K562 (cell line): ENCODE measurements around the gene PRPSAP1. TPM values are rescaled to one million over a fixed set of nuclear protein-coding genes. Genes with fewer than 3 reads are reported as not detected.

Experiments
- ATAC-seq: fragments of 200-7000 bp; cut with Tn5 transposase; 3 replicates; pipeline ENCODE4 v1.9.1; 2020; ENCODE audit warnings: moderate library complexity
- BruUV-seq: library from RNA; stranded (reverse); fragments of 400-500 nt; replicated peaks from 2 replicates; lab custom pipeline; 2021; lab: Mats Ljungman, UMichigan
- CTCF ChIA-PET: fragments of 300-600 bp; formaldehyde crosslinking; extraction: SDS; loops from one replicate; lab custom pipeline; 2021; ENCODE audit warnings: low intra/inter-chr PET ratio; lab: Yijun Ruan, JAX
- POLR2A ChIA-PET: fragments of 300-600, 350-650 bp; sonication (Branson Sonifier 250); formaldehyde crosslinking; extraction: SDS; loops from one replicate; lab custom pipeline; 2021; ENCODE audit warnings: antibody characterized with exemption, inconsistent platforms; lab: Yijun Ruan, JAX
- DNase-seq, 4 experiments: peaks; one replicate each; pipeline versions ENCODE4 v3.0.0 to v3.0.0-alpha.2; 2011 to 2018; ENCODE audit warnings: low spot score in 3 of 4, mixed read lengths in 3 of 4; ENCODE audit errors: extremely low read depth in 1 of 4
- FAIRE-seq: peaks from 2 replicates; lab custom pipeline; 2011; peaks lifted over from hg19 to GRCh38; lab: Jason Lieb, UNC
- H2AFZ ChIP-seq: 2 replicates; pipeline ENCODE4 v1.6.0; 2011; ENCODE audit warnings: low read depth, low read length, control low read depth, inconsistent platforms
- H3K27ac ChIP-seq: fragments of 200-600 bp; 3 replicates; pipeline ENCODE4 v1.8.0; 2011; ENCODE audit warnings: low read depth, mild to moderate bottlenecking, control low read depth, inconsistent platforms, low read length, moderate library complexity, mixed read lengths; ENCODE audit errors: extremely low read depth
- H3K27me3 ChIP-seq, 2 experiments: fragments of 300-600 bp in 1 of 2; 2 replicates in 1 of 2; 3 replicates in 1 of 2; pipeline versions ENCODE4 v1.6.0 to v1.8.0; 2011; ENCODE audit warnings: inconsistent platforms in 2 of 2, low read length in 2 of 2, mild to moderate bottlenecking in 1 of 2, mixed read lengths in 1 of 2, moderate library complexity in 1 of 2; ENCODE audit not compliant: control insufficient read depth in 2 of 2, insufficient read depth in 2 of 2
- H3K36me3 ChIP-seq: fragments of 300-600 bp; 3 replicates; pipeline ENCODE4 v1.8.0; 2011; ENCODE audit warnings: mild to moderate bottlenecking, low read length, inconsistent platforms; ENCODE audit not compliant: control insufficient read depth, insufficient read depth
- H3K4me1 ChIP-seq, 2 experiments: fragments of 200-600 bp in 1 of 2; replicated peaks in 1 of 2; 2 replicates in 1 of 2; 3 replicates in 1 of 2; pipeline versions ENCODE4 v1.5.1 to v1.8.0; 2011; ENCODE audit warnings: inconsistent platforms in 2 of 2, low read length in 2 of 2, mild to moderate bottlenecking in 1 of 2, mixed read lengths in 1 of 2, moderate library complexity in 1 of 2; ENCODE audit not compliant: control insufficient read depth in 2 of 2, insufficient read depth in 2 of 2
- H3K4me2 ChIP-seq: 2 replicates; pipeline ENCODE4 v1.6.1; 2011; ENCODE audit warnings: low read length, control low read depth, inconsistent platforms, mixed read lengths; ENCODE audit not compliant: insufficient read depth
- H3K4me3 ChIP-seq: fragments of 200-600 bp; sonication (generic), shearing (Covaris generic); 2 replicates; pipeline ENCODE4 v1.5.1; 2016; ENCODE audit warnings: control low read depth, inconsistent platforms
- H3K79me2 ChIP-seq: fragments of 200-600 bp; 3 replicates; pipeline ENCODE4 v1.8.0; 2011; ENCODE audit warnings: low read length, inconsistent platforms; ENCODE audit not compliant: control insufficient read depth, insufficient read depth
- H3K9ac ChIP-seq, 2 experiments: 2 replicates each; pipeline versions ENCODE4 v1.6.0 to v1.6.1; 2011; ENCODE audit warnings: low read depth in 2 of 2, low read length in 2 of 2, control low read depth in 1 of 2, inconsistent platforms in 1 of 2, mild to moderate bottlenecking in 1 of 2, mixed read lengths in 1 of 2; ENCODE audit not compliant: insufficient read depth in 1 of 2
- H3K9me1 ChIP-seq: one replicate; pipeline ENCODE4 v1.6.0; 2011; ENCODE audit warnings: inconsistent platforms, mild to moderate bottlenecking, low read length, moderate library complexity; ENCODE audit not compliant: control insufficient read depth, insufficient read depth
- H3K9me3 ChIP-seq: replicated peaks from 2 replicates; pipeline ENCODE4 v1.5.1; 2011; ENCODE audit warnings: low read depth, low read length, inconsistent platforms; ENCODE audit not compliant: control insufficient read depth, insufficient read depth
- H4K20me1 ChIP-seq: replicated peaks from 2 replicates; pipeline ENCODE4 v1.6.1; 2011; ENCODE audit warnings: low read length, inconsistent platforms, mixed read lengths; ENCODE audit not compliant: control insufficient read depth, insufficient read depth
- CHD2 ChIP-seq: IDR thresholded peaks from 2 replicates; pipeline ENCODE4 v1.6.1; 2011; ENCODE audit warnings: low read depth, low read length
- ERF ChIP-seq: fragments of 450-650 bp; formaldehyde crosslinking; IDR thresholded peaks from 2 replicates; pipeline ENCODE4 v1.4.0; 2020; ENCODE audit warnings: mild to moderate bottlenecking, mixed read lengths
- MEF2D ChIP-seq: conservative IDR thresholded peaks from 2 replicates; pipeline ENCODE4 v1.6.1; 2016; ENCODE audit warnings: low read depth, missing genetic modification characterization, missing compliant biosample characterization
- PHB ChIP-seq: fragments of 250-450 bp; sonication (Bioruptor Pico); IDR thresholded peaks from 2 replicates; pipeline ENCODE4 v1.5.0; 2021
- RBM14 ChIP-seq: fragments of 200-400 bp; formaldehyde crosslinking; IDR thresholded peaks from 2 replicates; pipeline ENCODE4 v1.6.1; 2018; ENCODE audit warnings: low read depth, mild to moderate bottlenecking, low read length, moderate library complexity, borderline replicate concordance; ENCODE audit not compliant: insufficient read depth
- SMAD4 ChIP-seq: fragments of 250-450 bp; sonication (Bioruptor Pico); conservative IDR thresholded peaks from 2 replicates; pipeline ENCODE4 v1.8.0; 2021; ENCODE audit warnings: inconsistent platforms, mild to moderate bottlenecking, moderate library complexity
- TARDBP ChIP-seq: fragments of 450-650 bp; IDR thresholded peaks from 2 replicates; pipeline ENCODE4 v1.6.1; 2016
- TSC22D4 ChIP-seq: fragments of 450-650 bp; IDR thresholded peaks from 2 replicates; pipeline ENCODE4 v1.6.1; 2016; ENCODE audit warnings: missing genetic modification characterization, missing biosample characterization, control low read depth
- ZNF174 ChIP-seq: fragments of 250-450 bp; sonication (Bioruptor Pico); IDR thresholded peaks from 2 replicates; pipeline ENCODE4 v1.4.0; 2020; ENCODE audit warnings: mild to moderate bottlenecking
- ZNF3 ChIP-seq: fragments of 250-450 bp; sonication (Bioruptor Pico); IDR thresholded peaks from 2 replicates; pipeline ENCODE4 v1.5.0; 2021; ENCODE audit warnings: mild to moderate bottlenecking, moderate library complexity
- ZNF780A ChIP-seq: fragments of 250-450 bp; sonication (Bioruptor Pico); IDR thresholded peaks from 2 replicates; pipeline ENCODE4 v1.5.0; 2021; ENCODE audit warnings: mild to moderate bottlenecking
- ZSCAN29 ChIP-seq: fragments of 450-650 bp; IDR thresholded peaks from 2 replicates; pipeline ENCODE4 v1.6.1; 2017
- WGBS: fragments of 100-300 bp; shearing (Covaris generic); methylation state at CpG from one replicate; pipeline ENCODE4 v1.1.6; 2016; ENCODE audit warnings: low coverage, mixed read lengths; ENCODE audit not compliant: insufficient coverage; ENCODE audit errors: missing lambda C conversion rate; 5-methylcytosine and 5-hydroxymethylcytosine counted together
- in situ Hi-C: fragments of 300-500 bp; cut with MboI; formaldehyde crosslinking; loops from 4 replicates; pipeline ENCODE4 v1.15.0; 2018; ENCODE audit warnings: inconsistent platforms, mixed read lengths
- intact Hi-C: fragments of 100-400 bp; cut with micrococcal nuclease; formaldehyde crosslinking; loops from 2 replicates; pipeline ENCODE4 v1.14.2; 2022
- polyA plus RNA-seq, 8 experiments: library from polyadenylated mRNA; depleted of rRNA in 4 of 8; stranded (reverse) in 5 of 8; unstranded in 3 of 8; fragments of >200 nt; fragmentation: Nextera tagmentation in 2 of 8; fragmentation: Illumina TruSeq in 1 of 8; extraction: Ambion mirVana in 2 of 8; extraction: Trizol in 1 of 8; gene quantifications; 2 replicates each; pipeline versions ENCODE4 v1.2.1 to v1.2.3, GENCODE V29; 2011 to 2014; ENCODE audit warnings: inconsistent platforms in 1 of 8, missing spikeins in 1 of 8
- total RNA-seq, 7 experiments: library from RNA; depleted of rRNA in 6 of 7; stranded (reverse); fragments of >200 nt in 6 of 7; fragmentation: Illumina TruSeq in 2 of 7; extraction: Trizol in 2 of 7; gene quantifications; 2 replicates each; pipeline versions ENCODE4 v1.2.1 to v1.2.3, GENCODE V29; 2011 to 2021; ENCODE audit warnings: low replicate concordance in 1 of 7
- TF ChIP-seq, protein P1 (sequence below): sonication (generic); formaldehyde crosslinking; IDR thresholded peaks from 2 replicates; pipeline ENCODE4 v1.9.0; 2022; ENCODE audit warnings: mild to moderate bottlenecking, missing genetic modification reagents

PRPSAP1 gene
- total and polyA plus RNA-seq, 9 of the 15 experiments (the other 6 are each of a cell fraction or from before 2014, with no cell fraction given), result 21.9 to 77.1 (median 40.8) TPM

DNA sequence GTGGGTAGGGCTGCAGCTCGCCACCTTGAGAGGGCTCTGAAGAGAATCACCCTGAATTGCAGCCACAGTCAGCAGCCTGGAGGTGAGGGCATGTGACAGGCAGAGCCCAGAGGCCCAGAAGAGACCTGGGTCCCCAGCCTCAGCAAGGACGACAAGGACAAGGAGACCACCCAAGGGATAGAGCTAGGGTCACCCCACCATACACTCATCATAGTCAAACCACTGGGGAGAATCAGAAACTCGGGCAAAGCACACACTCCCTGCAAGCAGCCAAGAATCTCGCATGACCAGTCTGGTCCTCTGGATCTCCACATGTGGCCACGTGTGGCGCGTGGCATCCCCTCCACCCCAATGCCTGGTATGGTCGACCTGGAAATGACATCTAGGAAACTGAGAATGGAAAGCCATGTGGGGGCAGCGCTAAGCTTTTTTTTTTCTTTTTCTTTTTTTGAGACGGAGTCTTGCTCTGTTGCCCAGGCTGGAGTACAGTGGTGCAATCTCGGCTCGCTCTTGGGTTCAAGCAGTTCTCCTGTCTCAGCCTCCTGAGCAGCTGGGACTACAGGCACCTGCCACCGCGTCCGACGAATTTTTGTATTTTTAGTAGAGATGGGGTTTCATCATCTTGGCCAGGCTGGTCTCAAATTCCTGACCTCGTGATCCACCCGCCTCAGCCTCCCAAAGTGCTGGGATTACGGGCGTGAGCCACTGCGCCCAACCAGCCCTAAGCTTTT is 26.1 kb upstream of the PRPSAP1 start:
- ATAC-seq, result no peak
- CTCF ChIA-PET, result no interaction called here
- peaks cover 8 to 42% of the 10 kb centered on the region in 2 experiments for H3K4me1 ChIP-seq
- H4K20me1 ChIP-seq, result no peaks in the 10 kb centered on the region
- in situ Hi-C loops, result no loop called here
- H3K79me2 ChIP-seq, result peaks cover 11% of the 10 kb centered on the region
- POLR2A ChIA-PET, result no interaction called here
- H3K9me3 ChIP-seq, result no peaks in the 10 kb centered on the region
- FAIRE-seq, result no peak
- intact Hi-C loops, result no loop called here
- H3K4me2 ChIP-seq, result no peak overlapping the region
- WGBS, result 75% methylated on average over 14 of the region's 21 CpGs
- H2AFZ ChIP-seq, result no peak overlapping the region
- no TSS peak for BruUV-seq
- H3K9me1 ChIP-seq, result no peaks in the 10 kb centered on the region
- H3K27ac ChIP-seq, result no peak overlapping the region
- H3K36me3 ChIP-seq, result no peaks in the 10 kb centered on the region
- no peaks in the 10 kb centered on the region for H3K27me3 ChIP-seq
- no peak for TF ChIP-seq TARDBP
- TF ChIP-seq RBM14, result no peak
- no peak for TF ChIP-seq ZNF174 (CRISPR knock-in tag)
- TF ChIP-seq MEF2D (tag), result no peak
- TF ChIP-seq CHD2, result no peak
- no peak for TF ChIP-seq TSC22D4 (tag)
- no peak for TF ChIP-seq ZNF780A (CRISPR knock-in tag)
- TF ChIP-seq ZSCAN29, result no peak
- TF ChIP-seq ZNF3 (CRISPR knock-in tag), result no peak
- TF ChIP-seq ERF (CRISPR knock-in tag), result no peak
- TF ChIP-seq, protein P1, sequence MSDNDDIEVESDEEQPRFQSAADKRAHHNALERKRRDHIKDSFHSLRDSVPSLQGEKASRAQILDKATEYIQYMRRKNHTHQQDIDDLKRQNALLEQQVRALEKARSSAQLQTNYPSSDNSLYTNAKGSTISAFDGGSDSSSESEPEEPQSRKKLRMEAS, result no peak
- no peak for TF ChIP-seq PHB (CRISPR knock-in tag)
- TF ChIP-seq SMAD4 (CRISPR knock-in tag), result no peak
- no peak for DNase-seq
- H3K9ac ChIP-seq, result 0 out of 4 replicates have a peak overlapping the region, but pooled peaks of 1 of the 2 experiments have one; percentile 45
- H3K4me3 ChIP-seq, result no peak overlapping the region
